SK-N-SH treated with all-trans-retinoic acid at 6 μM for 48 hours (cell line): ENCODE data around the gene ZNF664.

ENCODE experiments used
- ATAC-seq: fragments of 200-7000 bp; cut with Tn5 transposase; 3 replicates; pipeline ENCODE4 v1.9.1; 2020; ENCODE audit warnings: mild to moderate bottlenecking, moderate library complexity
- ARNTL ChIP-seq: fragments of 450-650 bp; formaldehyde crosslinking; IDR thresholded peaks from 2 replicates; pipeline ENCODE4 v1.5.0; 2020; ENCODE audit warnings: low read depth, mild to moderate bottlenecking, moderate library complexity, borderline replicate concordance
- BACH2 ChIP-seq: fragments of 250-450 bp; sonication (Bioruptor Pico); IDR thresholded peaks from 2 replicates; pipeline ENCODE4 v1.9.0; 2021; ENCODE audit warnings: mild to moderate bottlenecking, borderline replicate concordance
- CSDC2 ChIP-seq: fragments of 250-450 bp; sonication (Bioruptor Pico); IDR thresholded peaks from 2 replicates; pipeline ENCODE4 v1.5.0; 2020; ENCODE audit warnings: mild to moderate bottlenecking, moderate library complexity
- ESRRG ChIP-seq: fragments of 250-450 bp; sonication (Bioruptor Pico); IDR thresholded peaks from 2 replicates; pipeline ENCODE4 v1.6.1; 2021; ENCODE audit warnings: mild to moderate bottlenecking
- GLIS3 ChIP-seq: fragments of 250-450 bp; sonication (Bioruptor Pico); IDR thresholded peaks from 2 replicates; pipeline ENCODE4 v1.5.0; 2020; ENCODE audit warnings: mild to moderate bottlenecking, moderate library complexity
- ISL1 ChIP-seq: fragments of 250-450 bp; sonication (Bioruptor Pico); IDR thresholded peaks from 2 replicates; pipeline ENCODE4 v2.1.2; 2022; ENCODE audit warnings: mild to moderate bottlenecking, moderate library complexity
- OSR1 ChIP-seq: fragments of 250-450 bp; sonication (Bioruptor Pico); IDR thresholded peaks from 2 replicates; pipeline ENCODE4 v1.8.0; 2022; ENCODE audit warnings: moderate library complexity, mild to moderate bottlenecking, inconsistent platforms
- PPARA ChIP-seq: fragments of 250-450 bp; sonication (Bioruptor Pico); IDR thresholded peaks from 2 replicates; pipeline ENCODE4 v1.5.0; 2020; ENCODE audit warnings: mild to moderate bottlenecking, borderline replicate concordance
- RARB ChIP-seq: fragments of 250-450 bp; sonication (Bioruptor Pico); IDR thresholded peaks from 2 replicates; pipeline ENCODE4 v1.8.0; 2021; ENCODE audit warnings: mild to moderate bottlenecking, moderate library complexity
- SNAI2 ChIP-seq: fragments of 250-450 bp; sonication (Bioruptor Pico); IDR thresholded peaks from 2 replicates; pipeline ENCODE4 v1.5.0; 2020; ENCODE audit warnings: mild to moderate bottlenecking, moderate library complexity
- TCF4 ChIP-seq: fragments of 250-450 bp; sonication (Bioruptor Pico); IDR thresholded peaks from 2 replicates; pipeline ENCODE4 v1.8.0; 2021; ENCODE audit warnings: mild to moderate bottlenecking, moderate library complexity, borderline replicate concordance
- TOX ChIP-seq: fragments of 250-450 bp; sonication (Bioruptor Pico); IDR thresholded peaks from 2 replicates; pipeline ENCODE4 v1.8.0; 2021; ENCODE audit warnings: mild to moderate bottlenecking, moderate library complexity, borderline replicate concordance
- ZC3H10 ChIP-seq: fragments of 250-450 bp; sonication (Bioruptor Pico); IDR thresholded peaks from 2 replicates; pipeline ENCODE4 v1.5.1; 2021; ENCODE audit warnings: mild to moderate bottlenecking, moderate library complexity
- ZFP3 ChIP-seq: fragments of 250-450 bp; sonication (Bioruptor Pico); IDR thresholded peaks from 2 replicates; pipeline ENCODE4 v1.5.0; 2020; ENCODE audit warnings: mild to moderate bottlenecking, moderate library complexity
- ZFP30 ChIP-seq: fragments of 450-650 bp; formaldehyde crosslinking; IDR thresholded peaks from 2 replicates; pipeline ENCODE4 v1.5.0; 2022; ENCODE audit warnings: mild to moderate bottlenecking, moderate library complexity
- ZNF565 ChIP-seq: fragments of 450-650 bp; formaldehyde crosslinking; conservative IDR thresholded peaks from 2 replicates; pipeline ENCODE4 v1.5.0; 2020; ENCODE audit warnings: low read depth, mild to moderate bottlenecking, moderate library complexity
- ZNF70 ChIP-seq: fragments of 450-650 bp; formaldehyde crosslinking; IDR thresholded peaks from 2 replicates; pipeline ENCODE4 v1.5.0; 2020; ENCODE audit warnings: mild to moderate bottlenecking, moderate library complexity
- ZNF8 ChIP-seq: fragments of 450-650 bp; formaldehyde crosslinking; IDR thresholded peaks from 2 replicates; pipeline ENCODE4 v1.5.0; 2020; ENCODE audit warnings: mild to moderate bottlenecking, moderate library complexity
- TF ChIP-seq, protein P1 (sequence below): fragments of 250-450 bp; sonication (Bioruptor Pico); IDR thresholded peaks from 2 replicates; pipeline ENCODE4 v1.5.1; 2021; ENCODE audit warnings: mild to moderate bottlenecking, moderate library complexity
- TF ChIP-seq, protein P2 (sequence below): fragments of 250-450 bp; sonication (Bioruptor Pico); IDR thresholded peaks from 2 replicates; pipeline ENCODE4 v1.5.1; 2020; ENCODE audit warnings: low read depth, mild to moderate bottlenecking, moderate library complexity
- TF ChIP-seq, protein P3 (sequence below): fragments of 250-450 bp; sonication (Bioruptor Pico); IDR thresholded peaks from 2 replicates; pipeline ENCODE4 v1.8.0; 2021; ENCODE audit warnings: low read depth, mild to moderate bottlenecking, moderate library complexity, borderline replicate concordance
- TF ChIP-seq, protein P4 (sequence below): fragments of 250-450 bp; sonication (Bioruptor Pico); IDR thresholded peaks from 2 replicates; pipeline ENCODE4 v1.8.0; 2020; ENCODE audit warnings: mild to moderate bottlenecking, moderate library complexity, borderline replicate concordance
- TF ChIP-seq, protein P5 (sequence below): fragments of 250-450 bp; sonication (Bioruptor Pico); IDR thresholded peaks from 2 replicates; pipeline ENCODE4 v1.5.0; 2020; ENCODE audit warnings: mild to moderate bottlenecking, moderate library complexity

The ZNF664 gene

DNA sequence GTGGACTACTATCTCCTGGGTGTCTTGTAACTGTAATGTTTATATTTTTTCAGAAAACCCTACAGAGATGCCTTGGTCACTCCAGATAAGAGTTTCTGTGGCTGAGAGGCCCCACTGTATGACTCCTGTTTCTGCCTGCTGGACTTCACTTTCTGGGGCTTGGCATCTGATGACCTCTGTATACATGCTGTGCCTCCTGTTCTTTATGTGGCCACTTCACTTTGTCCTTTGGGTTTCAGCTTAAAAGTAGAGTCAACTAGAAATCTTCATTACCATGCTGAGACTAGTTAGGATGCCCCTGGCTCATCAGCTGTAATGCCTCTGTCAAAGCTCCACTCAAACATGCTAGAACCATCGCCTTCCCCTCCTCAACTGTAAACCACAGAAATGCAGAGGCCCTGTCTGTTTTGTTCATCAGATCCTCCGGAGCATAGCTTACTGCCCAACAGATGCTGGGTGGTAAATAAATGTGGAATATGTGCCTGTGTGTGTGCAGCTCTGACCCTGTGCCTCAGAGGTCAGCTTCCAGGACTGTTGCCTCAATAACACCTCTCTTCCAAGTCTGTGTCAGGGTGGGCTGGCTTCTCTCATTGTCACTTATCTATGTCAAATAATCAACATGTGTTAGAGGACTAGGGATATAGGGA lies 25.5 kb downstream of the ZNF664 start:
- TF ChIP-seq ISL1 (no peak), ZFP3 (CRISPR knock-in tag) (no peak), CSDC2 (no peak), TOX (CRISPR knock-in tag) (no peak), RARB (CRISPR knock-in tag) (no peak), ESRRG (no peak), PPARA (CRISPR knock-in tag) (no peak), GLIS3 (CRISPR knock-in tag) (no peak), ZNF8 (CRISPR knock-in tag) (no peak)
- TF ChIP-seq, protein P1, sequence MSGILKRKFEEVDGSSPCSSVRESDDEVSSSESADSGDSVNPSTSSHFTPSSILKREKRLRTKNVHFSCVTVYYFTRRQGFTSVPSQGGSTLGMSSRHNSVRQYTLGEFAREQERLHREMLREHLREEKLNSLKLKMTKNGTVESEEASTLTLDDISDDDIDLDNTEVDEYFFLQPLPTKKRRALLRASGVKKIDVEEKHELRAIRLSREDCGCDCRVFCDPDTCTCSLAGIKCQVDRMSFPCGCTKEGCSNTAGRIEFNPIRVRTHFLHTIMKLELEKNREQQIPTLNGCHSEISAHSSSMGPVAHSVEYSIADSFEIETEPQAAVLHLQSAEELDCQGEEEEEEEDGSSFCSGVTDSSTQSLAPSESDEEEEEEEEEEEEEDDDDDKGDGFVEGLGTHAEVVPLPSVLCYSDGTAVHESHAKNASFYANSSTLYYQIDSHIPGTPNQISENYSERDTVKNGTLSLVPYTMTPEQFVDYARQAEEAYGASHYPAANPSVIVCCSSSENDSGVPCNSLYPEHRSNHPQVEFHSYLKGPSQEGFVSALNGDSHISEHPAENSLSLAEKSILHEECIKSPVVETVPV (CRISPR knock-in tag), result no peak
- no peak for ATAC-seq

DNA sequence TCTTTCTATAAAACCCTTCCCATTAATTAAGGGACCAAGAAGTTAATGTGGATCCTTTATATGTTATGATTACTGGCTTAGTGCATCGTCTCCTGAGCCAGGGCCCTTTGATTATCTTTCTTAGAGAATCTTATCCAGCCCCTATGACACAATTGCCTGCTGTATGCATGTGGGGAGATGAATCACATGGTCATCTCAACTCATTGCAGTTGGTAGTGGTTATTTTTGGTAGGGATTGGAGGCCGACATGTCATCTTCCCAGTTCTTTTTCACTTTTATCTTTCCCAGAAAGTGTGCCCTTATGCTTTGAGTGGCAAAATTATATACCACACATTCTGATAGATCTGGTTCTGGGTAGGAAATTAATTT lies 26.0 kb downstream of the ZNF664 start:
- no peak for ATAC-seq
- TF ChIP-seq, protein P2, sequence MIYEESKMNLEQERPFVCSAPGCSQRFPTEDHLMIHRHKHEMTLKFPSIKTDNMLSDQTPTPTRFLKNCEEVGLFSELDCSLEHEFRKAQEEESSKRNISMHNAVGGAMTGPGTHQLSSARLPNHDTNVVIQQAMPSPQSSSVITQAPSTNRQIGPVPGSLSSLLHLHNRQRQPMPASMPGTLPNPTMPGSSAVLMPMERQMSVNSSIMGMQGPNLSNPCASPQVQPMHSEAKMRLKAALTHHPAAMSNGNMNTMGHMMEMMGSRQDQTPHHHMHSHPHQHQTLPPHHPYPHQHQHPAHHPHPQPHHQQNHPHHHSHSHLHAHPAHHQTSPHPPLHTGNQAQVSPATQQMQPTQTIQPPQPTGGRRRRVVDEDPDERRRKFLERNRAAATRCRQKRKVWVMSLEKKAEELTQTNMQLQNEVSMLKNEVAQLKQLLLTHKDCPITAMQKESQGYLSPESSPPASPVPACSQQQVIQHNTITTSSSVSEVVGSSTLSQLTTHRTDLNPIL (CRISPR knock-in tag), result no peak
- TF ChIP-seq RARB (CRISPR knock-in tag) (no peak), ARNTL (CRISPR knock-in tag) (no peak), GLIS3 (CRISPR knock-in tag) (no peak), ESRRG (no peak), ZC3H10 (CRISPR knock-in tag) (no peak), TCF4 (no peak)
- TF ChIP-seq, protein P3, sequence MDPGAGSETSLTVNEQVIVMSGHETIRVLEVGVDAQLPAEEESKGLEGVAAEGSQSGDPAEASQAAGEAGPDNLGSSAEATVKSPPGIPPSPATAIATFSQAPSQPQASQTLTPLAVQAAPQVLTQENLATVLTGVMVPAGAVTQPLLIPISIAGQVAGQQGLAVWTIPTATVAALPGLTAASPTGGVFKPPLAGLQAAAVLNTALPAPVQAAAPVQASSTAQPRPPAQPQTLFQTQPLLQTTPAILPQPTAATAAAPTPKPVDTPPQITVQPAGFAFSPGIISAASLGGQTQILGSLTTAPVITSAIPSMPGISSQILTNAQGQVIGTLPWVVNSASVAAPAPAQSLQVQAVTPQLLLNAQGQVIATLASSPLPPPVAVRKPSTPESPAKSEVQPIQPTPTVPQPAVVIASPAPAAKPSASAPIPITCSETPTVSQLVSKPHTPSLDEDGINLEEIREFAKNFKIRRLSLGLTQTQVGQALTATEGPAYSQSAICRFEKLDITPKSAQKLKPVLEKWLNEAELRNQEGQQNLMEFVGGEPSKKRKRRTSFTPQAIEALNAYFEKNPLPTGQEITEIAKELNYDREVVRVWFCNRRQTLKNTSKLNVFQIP (CRISPR knock-in tag), result no peak
- TF ChIP-seq, protein P4, sequence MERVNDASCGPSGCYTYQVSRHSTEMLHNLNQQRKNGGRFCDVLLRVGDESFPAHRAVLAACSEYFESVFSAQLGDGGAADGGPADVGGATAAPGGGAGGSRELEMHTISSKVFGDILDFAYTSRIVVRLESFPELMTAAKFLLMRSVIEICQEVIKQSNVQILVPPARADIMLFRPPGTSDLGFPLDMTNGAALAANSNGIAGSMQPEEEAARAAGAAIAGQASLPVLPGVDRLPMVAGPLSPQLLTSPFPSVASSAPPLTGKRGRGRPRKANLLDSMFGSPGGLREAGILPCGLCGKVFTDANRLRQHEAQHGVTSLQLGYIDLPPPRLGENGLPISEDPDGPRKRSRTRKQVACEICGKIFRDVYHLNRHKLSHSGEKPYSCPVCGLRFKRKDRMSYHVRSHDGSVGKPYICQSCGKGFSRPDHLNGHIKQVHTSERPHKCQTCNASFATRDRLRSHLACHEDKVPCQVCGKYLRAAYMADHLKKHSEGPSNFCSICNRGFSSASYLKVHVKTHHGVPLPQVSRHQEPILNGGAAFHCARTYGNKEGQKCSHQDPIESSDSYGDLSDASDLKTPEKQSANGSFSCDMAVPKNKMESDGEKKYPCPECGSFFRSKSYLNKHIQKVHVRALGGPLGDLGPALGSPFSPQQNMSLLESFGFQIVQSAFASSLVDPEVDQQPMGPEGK, result no peak

DNA sequence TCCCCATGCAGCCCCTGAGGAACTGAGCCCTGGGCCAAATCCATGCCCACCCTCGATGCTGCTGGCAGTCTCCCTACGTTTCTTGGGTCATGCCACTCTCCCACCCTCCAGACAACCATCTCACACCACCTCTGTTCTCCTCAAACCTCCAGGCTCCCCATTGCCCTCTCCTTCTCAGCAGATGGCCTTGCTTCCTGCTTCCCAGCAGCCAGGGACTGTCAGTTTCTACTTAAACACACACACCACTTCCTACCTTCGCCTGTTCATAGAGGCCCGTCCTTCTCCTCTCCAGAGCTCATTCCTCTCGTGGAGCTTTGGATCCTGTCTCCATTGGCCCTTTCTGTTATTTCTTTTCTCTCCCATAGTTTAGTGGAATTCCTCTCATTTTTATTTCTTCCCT lies 27.1 kb downstream of the ZNF664 start:
- ATAC-seq, result no peak
- TF ChIP-seq PPARA (CRISPR knock-in tag), result no peak
- no peak for TF ChIP-seq ZNF70 (CRISPR knock-in tag)
- no peak for TF ChIP-seq ISL1
- no peak for TF ChIP-seq ZFP3 (CRISPR knock-in tag)
- TF ChIP-seq CSDC2, result no peak
- no peak for TF ChIP-seq TCF4
- TF ChIP-seq ZNF565 (CRISPR knock-in tag), result no peak
- TF ChIP-seq, protein P5, sequence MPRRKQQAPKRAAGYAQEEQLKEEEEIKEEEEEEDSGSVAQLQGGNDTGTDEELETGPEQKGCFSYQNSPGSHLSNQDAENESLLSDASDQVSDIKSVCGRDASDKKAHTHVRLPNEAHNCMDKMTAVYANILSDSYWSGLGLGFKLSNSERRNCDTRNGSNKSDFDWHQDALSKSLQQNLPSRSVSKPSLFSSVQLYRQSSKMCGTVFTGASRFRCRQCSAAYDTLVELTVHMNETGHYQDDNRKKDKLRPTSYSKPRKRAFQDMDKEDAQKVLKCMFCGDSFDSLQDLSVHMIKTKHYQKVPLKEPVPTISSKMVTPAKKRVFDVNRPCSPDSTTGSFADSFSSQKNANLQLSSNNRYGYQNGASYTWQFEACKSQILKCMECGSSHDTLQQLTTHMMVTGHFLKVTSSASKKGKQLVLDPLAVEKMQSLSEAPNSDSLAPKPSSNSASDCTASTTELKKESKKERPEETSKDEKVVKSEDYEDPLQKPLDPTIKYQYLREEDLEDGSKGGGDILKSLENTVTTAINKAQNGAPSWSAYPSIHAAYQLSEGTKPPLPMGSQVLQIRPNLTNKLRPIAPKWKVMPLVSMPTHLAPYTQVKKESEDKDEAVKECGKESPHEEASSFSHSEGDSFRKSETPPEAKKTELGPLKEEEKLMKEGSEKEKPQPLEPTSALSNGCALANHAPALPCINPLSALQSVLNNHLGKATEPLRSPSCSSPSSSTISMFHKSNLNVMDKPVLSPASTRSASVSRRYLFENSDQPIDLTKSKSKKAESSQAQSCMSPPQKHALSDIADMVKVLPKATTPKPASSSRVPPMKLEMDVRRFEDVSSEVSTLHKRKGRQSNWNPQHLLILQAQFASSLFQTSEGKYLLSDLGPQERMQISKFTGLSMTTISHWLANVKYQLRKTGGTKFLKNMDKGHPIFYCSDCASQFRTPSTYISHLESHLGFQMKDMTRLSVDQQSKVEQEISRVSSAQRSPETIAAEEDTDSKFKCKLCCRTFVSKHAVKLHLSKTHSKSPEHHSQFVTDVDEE, result no peak
- no peak for TF ChIP-seq SNAI2 (CRISPR knock-in tag)
- TF ChIP-seq BACH2 (CRISPR knock-in tag), result no peak
- TF ChIP-seq ESRRG, result no peak
- TF ChIP-seq, protein P2 (CRISPR knock-in tag), result no peak
- no peak for TF ChIP-seq ARNTL (CRISPR knock-in tag)
- no peak for TF ChIP-seq TOX (CRISPR knock-in tag)
- TF ChIP-seq OSR1 (CRISPR knock-in tag), result no peak
- TF ChIP-seq ZC3H10 (CRISPR knock-in tag), result no peak
- TF ChIP-seq GLIS3 (CRISPR knock-in tag), result no peak
- TF ChIP-seq ZFP30 (CRISPR knock-in tag), result no peak
